Upper lobe of right lung (tissue), 1 donor: ENCODE data around the gene FTCD. TPM values are rescaled to one million over a fixed set of nuclear protein-coding genes. Genes with fewer than 3 reads are reported as not detected.

Experiments
- ATAC-seq: fragments of 200-7000 bp; cut with Tn5 transposase; one replicate; pipeline ENCODE4 v1.9.1; 2020; ENCODE audit warnings: mild to moderate bottlenecking, moderate library complexity
- DNase-seq: peaks from one replicate; pipeline ENCODE4 v3.0.0-alpha.2; 2020
- H3K27ac ChIP-seq: fragments of 200-600 bp; one replicate; pipeline ENCODE4 v1.8.0; 2022
- H3K27me3 ChIP-seq: fragments of 200-600 bp; one replicate; pipeline ENCODE4 v1.8.0; 2022; ENCODE audit warnings: mild to moderate bottlenecking
- H3K36me3 ChIP-seq: fragments of 200-600 bp; one replicate; pipeline ENCODE4 v1.8.0; 2022
- H3K4me1 ChIP-seq: fragments of 200-600 bp; one replicate; pipeline ENCODE4 v1.8.0; 2022
- H3K4me3 ChIP-seq: fragments of 200-600 bp; one replicate; pipeline ENCODE4 v1.8.0; 2022; ENCODE audit warnings: mild to moderate bottlenecking
- H3K9me3 ChIP-seq: fragments of 200-600 bp; one replicate; pipeline ENCODE4 v1.8.0; 2022
- CTCF ChIP-seq: fragments of 200-600 bp; IDR thresholded peaks from one replicate; pipeline ENCODE4 v1.8.0; 2022; ENCODE audit warnings: antibody characterized with exemption
- intact Hi-C: fragments of 100-400 bp; cut with DNase I; formaldehyde crosslinking; loops from one replicate; pipeline ENCODE4 v1.11.0; 2022
- total RNA-seq: library from RNA; stranded (reverse); fragmentation: NEBNext Ultra II Directional; extraction: Animal tissue kit (Norgen Biotek cat#: 25700); gene quantifications from one replicate; pipeline ENCODE4 v1.2.1, GENCODE V29; 2021
- donor health status: DM: no; HTN: yes; CAD: no; lungs with severe emphysema.

The FTCD gene
- total RNA-seq, 1 donor from 2014 or later, result 0.46 TPM

GRCh38 chr21:46098303-46099141 is 56.9 kb downstream of the FTCD start:
- no peaks in the 10 kb centered on the region for H3K36me3 ChIP-seq
- intact Hi-C loops, result loop anchor here (10.0 kb wide), 1 partner anchor 124 kb away; no protein-coding TSS in a partner anchor
- peak; percentile 64 for DNase-seq
- no peaks in the 10 kb centered on the region for H3K4me1 ChIP-seq
- peak overlapping the region; percentile 57 for H3K4me3 ChIP-seq
- H3K27ac ChIP-seq, result peak overlapping the region; percentile 75
- TF ChIP-seq CTCF, result no peak
- peak; percentile 12 for ATAC-seq
- H3K27me3 ChIP-seq, result peaks cover 47% of the 10 kb centered on the region
- peaks cover 8% of the 10 kb centered on the region for H3K9me3 ChIP-seq

GRCh38 chr21:46097336-46098293 is 57.8 kb downstream of the FTCD start, which contains the start of gene COL6A2:
COL6A2 (plus strand) TSS chr21:46098112.
- intact Hi-C loops, result loop anchor here (10.0 kb wide), 1 partner anchor 123 kb away; no protein-coding TSS in a partner anchor
- peaks cover 5% of the 10 kb centered on the region for H3K4me1 ChIP-seq
- H3K27me3 ChIP-seq, result peaks cover 44% of the 10 kb centered on the region
- H3K4me3 ChIP-seq, result peak within 1 kb of the TSS; percentile 57
- ATAC-seq (peak; percentile 78), DNase-seq (peak; percentile 72)
- H3K36me3 ChIP-seq, result no peaks in the 10 kb centered on the region
- H3K27ac ChIP-seq, result peak within 1 kb of the TSS; percentile 75
- TF ChIP-seq CTCF, result peak; percentile 26
- peaks cover 8% of the 10 kb centered on the region for H3K9me3 ChIP-seq

GRCh38 chr21:46096596-46097335 is 58.6 kb downstream of the FTCD start:
- peaks cover 5% of the 10 kb centered on the region for H3K4me1 ChIP-seq
- no peak for ATAC-seq
- peak overlapping the region; percentile 75 for H3K27ac ChIP-seq
- peaks cover 39% of the 10 kb centered on the region for H3K27me3 ChIP-seq
- DNase-seq, result no peak
- peak overlapping the region; percentile 57 for H3K4me3 ChIP-seq
- H3K36me3 ChIP-seq, result no peaks in the 10 kb centered on the region
- intact Hi-C loops, result loop anchor here (10.0 kb wide), 1 partner anchor 122 kb away; no protein-coding TSS in a partner anchor
- no peaks in the 10 kb centered on the region for H3K9me3 ChIP-seq
- TF ChIP-seq CTCF, result no peak

GRCh38 chr21:46095814-46096595 is 59.4 kb downstream of the FTCD start:
- no peak overlapping the region for H3K4me3 ChIP-seq
- no peak for TF ChIP-seq CTCF
- peaks cover 5% of the 10 kb centered on the region for H3K4me1 ChIP-seq
- peaks cover 36% of the 10 kb centered on the region for H3K27me3 ChIP-seq
- H3K27ac ChIP-seq, result no peak overlapping the region
- no peak for ATAC-seq
- peak; percentile 50 for DNase-seq
- no peaks in the 10 kb centered on the region for H3K9me3 ChIP-seq
- intact Hi-C loops, result loop anchor here (10.0 kb wide), 1 partner anchor 121 kb away; no protein-coding TSS in a partner anchor
- H3K36me3 ChIP-seq, result no peaks in the 10 kb centered on the region
